OCI-M1 (cell line): ENCODE results near the gene MRPS24.
"Not testable (repeated sequence)": the region's sequence is repeated elsewhere in the genome, so short reads cannot be mapped to it uniquely, and the experiment has no call there.

Experiments
- DNase-seq: peaks from one replicate; lab custom pipeline; 2025; lab: John Stamatoyannopoulos, UW

The MRPS24 gene

GRCh38 chr7:43869006-43869866 is at the start of gene MRPS24:
TSS of gene MRPS24 (minus strand) at chr7:43869517. CDS start at chr7:43869495, 22 bp downstream.
- peak; percentile 89 for DNase-seq

- DNase-seq = no peak
These were observed 46.6 kb upstream of the MRPS24 start for GRCh38 chr7:43915907-43916306.

DNA sequence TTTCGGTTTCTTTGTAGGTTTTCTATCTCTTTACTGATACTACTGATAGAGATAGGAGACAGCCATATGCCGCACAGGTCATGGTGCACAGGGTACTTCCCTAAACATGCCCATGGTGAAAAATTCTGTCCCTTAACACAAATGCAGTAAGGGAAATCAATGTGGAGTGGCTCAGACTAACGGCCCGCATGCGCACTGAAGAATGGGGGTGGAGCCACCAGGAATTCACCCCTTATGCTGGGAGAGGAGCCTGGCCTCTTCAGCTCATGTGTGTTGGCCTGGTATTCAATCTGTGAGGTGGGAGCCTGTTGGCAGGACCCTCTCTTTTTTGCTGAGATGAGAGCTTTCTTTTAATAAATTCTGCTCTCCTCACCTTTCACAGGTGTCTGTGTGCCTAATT is 45.5 kb upstream of the MRPS24 start:
- DNase-seq = no peak

GRCh38 chr7:43906331-43907010 is 37.2 kb upstream of the MRPS24 start, which contains the start of gene URGCP:
TSS of gene URGCP (minus strand) at chr7:43906596. CDS start at chr7:43906575, 21 bp downstream.
- peak; percentile 34 for DNase-seq

DNA sequence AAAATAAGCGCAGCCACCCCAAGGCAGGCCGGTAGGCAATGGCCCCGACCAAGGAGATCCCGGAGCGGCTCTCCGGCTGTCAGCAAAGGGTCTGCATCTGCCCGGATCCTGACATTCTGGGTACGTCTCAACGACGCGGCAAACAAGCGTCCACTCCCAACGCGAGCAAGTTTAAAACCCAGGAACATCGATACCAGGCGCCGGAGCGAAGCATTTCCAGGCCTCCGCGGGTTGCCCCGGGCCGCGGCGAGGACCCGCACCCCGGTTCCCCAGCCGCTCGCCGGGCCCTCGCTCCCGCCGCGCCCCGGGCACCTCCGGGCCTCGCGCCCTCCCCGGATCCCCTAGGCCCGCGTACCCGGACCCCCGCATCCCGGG is 36.6 kb upstream of the MRPS24 start:
- peak; percentile 15 for DNase-seq

DNA sequence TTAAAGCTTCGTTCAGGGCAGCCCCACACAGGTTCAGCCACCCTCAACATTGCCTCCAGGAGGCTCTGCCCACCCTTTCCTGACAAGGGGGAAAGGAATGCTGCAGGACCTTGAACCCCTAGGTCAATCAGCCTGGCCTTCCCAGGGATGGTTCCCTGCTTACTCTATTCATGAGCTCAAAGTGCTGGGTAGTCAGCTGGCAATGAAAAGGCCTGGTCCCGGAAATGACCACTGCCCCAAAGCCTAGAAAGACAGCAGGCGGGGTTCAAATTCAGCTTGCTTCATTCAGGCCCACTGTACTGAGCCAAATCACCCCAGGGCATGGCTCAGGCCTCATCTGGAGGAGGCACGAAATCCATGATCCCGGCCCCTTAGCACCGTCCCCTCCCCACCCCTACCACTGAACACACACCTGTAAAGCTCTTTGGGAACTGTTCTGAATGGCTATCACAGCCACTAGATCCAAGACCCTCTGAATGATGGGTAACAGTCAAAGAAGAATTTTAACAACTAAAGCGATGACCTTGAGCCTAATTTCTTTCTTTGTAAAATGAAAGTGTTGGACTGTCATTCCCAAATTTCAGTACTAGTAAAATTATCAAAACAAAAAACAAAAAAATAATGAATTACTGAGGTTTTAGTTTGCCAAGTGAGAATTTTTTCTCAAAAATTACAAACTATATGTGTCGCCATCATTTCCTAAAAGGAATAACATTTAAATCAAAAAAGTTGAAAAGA is 36.1 kb upstream of the MRPS24 start:
- no peak for DNase-seq

GRCh38 chr7:43904533-43905208 is 35.4 kb upstream of the MRPS24 start:
- no peak for DNase-seq

DNA sequence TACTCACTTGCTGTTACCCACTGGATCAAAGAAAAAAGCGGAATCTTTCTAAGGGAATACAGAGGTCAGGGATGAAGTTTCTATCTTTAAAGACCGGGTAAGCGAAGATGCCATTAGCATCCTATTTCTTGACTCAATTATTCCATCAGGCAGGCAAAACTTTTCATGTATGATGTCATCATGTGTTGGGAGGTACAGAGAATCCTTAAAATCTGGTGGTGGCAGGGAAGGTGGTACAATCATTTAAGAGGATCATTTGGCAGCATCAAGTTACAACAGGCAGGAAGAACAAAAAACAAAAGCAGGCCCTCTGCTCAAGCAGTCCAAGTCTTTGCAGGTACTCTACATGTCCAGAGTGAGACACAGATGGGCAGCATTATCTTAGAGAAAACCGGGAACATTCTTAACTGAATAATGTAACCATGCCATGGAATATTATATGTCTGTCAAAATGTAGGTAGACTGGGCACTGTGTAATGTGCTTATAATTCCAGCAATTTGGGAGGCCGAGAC is 33.3 kb upstream of the MRPS24 start:
- no peak for DNase-seq

DNA sequence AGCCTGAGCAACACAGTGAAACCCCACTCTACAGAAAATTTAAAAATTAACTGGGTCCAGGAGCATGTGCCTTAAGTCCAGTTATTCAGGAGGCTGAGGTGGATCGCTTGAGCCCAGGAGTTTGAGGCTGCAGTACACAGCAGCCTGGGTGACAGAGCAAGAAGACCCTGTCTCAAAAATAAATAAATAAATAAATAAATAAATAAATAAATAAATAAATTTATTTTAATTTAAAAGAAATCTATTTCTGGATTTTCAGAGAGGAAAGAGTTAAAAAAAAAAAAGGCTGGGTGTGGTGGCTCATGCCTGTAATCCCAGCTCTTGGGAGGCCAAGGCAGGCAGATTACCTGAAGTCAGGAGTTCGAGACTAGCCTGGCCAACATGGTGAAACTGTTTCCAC is 29.3 kb upstream of the MRPS24 start:
- DNase-seq = not testable (repeated sequence)

- no peak for DNase-seq
These were observed 26.6 kb upstream of the MRPS24 start for GRCh38 chr7:43895847-43896415.

GRCh38 chr7:43891069-43891955 is 22.0 kb upstream of the MRPS24 start:
- DNase-seq = no peak

- no peak for DNase-seq
These were observed 21.2 kb upstream of the MRPS24 start for GRCh38 chr7:43890468-43890867.

GRCh38 chr7:43888993-43889945 is 20.0 kb upstream of the MRPS24 start:
- DNase-seq = no peak

DNA sequence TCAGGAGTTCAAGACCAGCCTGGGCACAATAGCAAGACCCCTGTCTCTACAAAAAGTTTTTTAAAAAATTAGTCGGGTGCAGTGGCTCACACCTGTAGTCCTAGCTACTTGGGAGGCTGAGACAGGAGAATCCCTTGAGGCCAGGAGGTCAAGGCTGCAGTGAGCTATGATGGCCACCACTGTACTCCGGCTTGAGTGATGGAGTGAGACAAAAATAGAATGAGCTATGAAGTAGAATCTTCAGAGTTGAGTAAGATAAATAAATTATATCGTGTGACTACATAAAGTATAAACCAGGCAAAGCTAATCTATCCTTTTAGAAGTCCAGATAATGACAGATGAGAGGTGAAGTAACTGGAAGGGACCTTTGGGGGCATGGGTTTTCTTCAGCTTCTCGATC is 15.3 kb upstream of the MRPS24 start:
- no peak for DNase-seq

- no peak for DNase-seq
These were observed 14.9 kb upstream of the MRPS24 start for GRCh38 chr7:43884209-43884608.

DNA sequence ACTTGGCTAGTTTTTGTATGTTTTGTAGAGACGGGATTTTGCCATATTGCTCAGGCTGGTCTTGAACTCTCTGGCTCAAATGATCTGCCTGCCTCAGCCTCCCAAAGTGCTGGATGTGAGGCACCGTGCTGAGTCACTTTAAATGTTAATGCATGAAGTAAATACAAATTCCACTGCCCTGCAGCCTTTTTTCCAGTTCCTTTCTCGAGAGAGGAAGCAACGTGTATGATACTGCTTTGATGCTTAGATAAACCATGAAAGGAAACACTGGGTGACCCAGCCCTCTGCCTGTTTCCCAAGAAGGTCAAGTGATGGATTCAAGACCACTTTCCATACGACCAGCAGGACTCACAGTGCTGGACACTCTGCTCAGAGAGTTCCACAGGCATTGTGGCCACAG is 11.3 kb upstream of the MRPS24 start:
- DNase-seq = no peak

- no peak for DNase-seq
These were observed 10.2 kb upstream of the MRPS24 start for GRCh38 chr7:43879477-43879876.

GRCh38 chr7:43878867-43879266 is 9.6 kb upstream of the MRPS24 start:
- no peak for DNase-seq
